Keratinocyte (primary cell): ENCODE results near the gene KCNQ4. TPM values are rescaled to one million over a fixed set of nuclear protein-coding genes. Genes with fewer than 3 reads are reported as not detected.

ENCODE experiments used
- DNase-seq: peaks from one replicate; pipeline ENCODE4 v3.0.0-alpha.2; 2011; ENCODE audit warnings: low read depth, missing footprints, low spot score
- FAIRE-seq: peaks from 2 replicates; lab custom pipeline; 2011; peaks lifted over from hg19 to GRCh38; lab: Jason Lieb, UNC
- H2AFZ ChIP-seq: 2 replicates; pipeline ENCODE4 v1.6.0; 2012; ENCODE audit warnings: low read length, control low read depth, inconsistent platforms; ENCODE audit not compliant: control insufficient read depth
- H3K27ac ChIP-seq: 2 replicates; pipeline ENCODE4 v1.5.1; 2011; ENCODE audit warnings: low read length; ENCODE audit not compliant: control insufficient read depth, insufficient read depth
- H3K27me3 ChIP-seq: 3 replicates; pipeline ENCODE4 v1.6.0; 2011; ENCODE audit warnings: low read length; ENCODE audit not compliant: control insufficient read depth, insufficient read depth; ENCODE audit errors: extremely low read depth
- H3K36me3 ChIP-seq, 2 experiments: 2 replicates in 1 of 2; 3 replicates in 1 of 2; pipeline ENCODE4 v1.5.1; 2011; ENCODE audit warnings: low read length in 2 of 2, mild to moderate bottlenecking in 1 of 2; ENCODE audit not compliant: control insufficient read depth in 2 of 2, insufficient read depth in 2 of 2; ENCODE audit errors: extremely low read depth in 1 of 2
- H3K4me1 ChIP-seq: 3 replicates; pipeline ENCODE4 v1.5.1; 2011; ENCODE audit warnings: low read length; ENCODE audit not compliant: control insufficient read depth, insufficient read depth; ENCODE audit errors: extremely low read depth
- H3K4me2 ChIP-seq: 3 replicates; pipeline ENCODE4 v1.6.0; 2011; ENCODE audit warnings: low read depth, low read length; ENCODE audit not compliant: control insufficient read depth, insufficient read depth; ENCODE audit errors: extremely low read depth
- H3K4me3 ChIP-seq, 3 experiments: fragments of 200-600 bp in 1 of 3; sonication (generic) in 1 of 3; 2 replicates in 2 of 3; 3 replicates in 1 of 3; pipeline ENCODE4 v1.5.1; 2011 to 2016; ENCODE audit warnings: low read length in 3 of 3, mild to moderate bottlenecking in 3 of 3, control low read depth in 2 of 3, inconsistent platforms in 1 of 3, low read depth in 1 of 3, mixed read lengths in 1 of 3, mixed run types in 1 of 3, moderate library complexity in 1 of 3; ENCODE audit not compliant: control insufficient read depth in 2 of 3, insufficient read depth in 2 of 3; ENCODE audit errors: extremely low read depth in 1 of 3
- H3K79me2 ChIP-seq: 2 replicates; pipeline ENCODE4 v1.6.0; 2012; ENCODE audit warnings: low read length; ENCODE audit not compliant: control insufficient read depth, insufficient read depth
- H3K9ac ChIP-seq: 3 replicates; pipeline ENCODE4 v1.6.0; 2011; ENCODE audit warnings: low read length; ENCODE audit not compliant: control insufficient read depth, insufficient read depth; ENCODE audit errors: extremely low read depth
- H3K9me1 ChIP-seq: 3 replicates; pipeline ENCODE4 v1.6.0; 2011; ENCODE audit warnings: low read length; ENCODE audit not compliant: control insufficient read depth, insufficient read depth; ENCODE audit errors: extremely low read depth
- H3K9me3 ChIP-seq: 2 replicates; pipeline ENCODE4 v1.5.1; 2012; ENCODE audit warnings: low read depth, low read length; ENCODE audit not compliant: control insufficient read depth
- H4K20me1 ChIP-seq: 3 replicates; pipeline ENCODE4 v1.6.0; 2011; ENCODE audit warnings: low read length; ENCODE audit not compliant: control insufficient read depth, insufficient read depth; ENCODE audit errors: extremely low read depth
- CTCF ChIP-seq, 3 experiments: IDR thresholded peaks in 1 of 3; conservative IDR thresholded peaks in 1 of 3; optimal IDR thresholded peaks in 1 of 3; 2 replicates in 2 of 3; 3 replicates in 1 of 3; pipeline versions ENCODE3 to v1.5.1; 2011; ENCODE audit warnings: low read length in 3 of 3, mild to moderate bottlenecking in 3 of 3, moderate library complexity in 2 of 3, control low read depth in 1 of 3, inconsistent platforms in 1 of 3; ENCODE audit not compliant: insufficient read depth in 2 of 3; ENCODE audit errors: extremely low read depth in 1 of 3
- EZH2 ChIP-seq: IDR thresholded peaks from one replicate; pipeline ENCODE4 v1.6.1; 2012; ENCODE audit warnings: inconsistent platforms, mild to moderate bottlenecking, low read length, moderate library complexity
- dilution Hi-C: fragments of 300-500 bp; cut with MboI; formaldehyde crosslinking; loops from one replicate; pipeline ENCODE4 v1.7.0; 2020; ENCODE audit warnings: low sequenced_read_pairs; ENCODE audit not compliant: extremely low pct_ligation_motif_present
- polyA plus RNA-seq, 5 experiments: library from polyadenylated mRNA; depleted of rRNA in 3 of 5; stranded (reverse) in 3 of 5; stranded (forward) in 1 of 5; unstranded in 1 of 5; fragments of >200 nt; gene quantifications; 1 replicate in 1 of 5; 2 replicates in 3 of 5; 3 replicates in 1 of 5; pipeline versions ENCODE4 v1.2.1 to v1.2.3, GENCODE V29; 2011 to 2012; ENCODE audit warnings: missing spikeins in 2 of 5, low read depth in 1 of 5, low replicate concordance in 1 of 5

Gene KCNQ4
- polyA plus RNA-seq, 1 donor (not counting 4 experiments of a cell fraction or from before 2014, with no cell fraction given), result not detected

- Histone ChIP-seq H3K4me3 (no peak overlapping the region), H3K9me1 (no peaks in the 10 kb centered on the region), H2AFZ (no peak overlapping the region), H3K9me3 (no peaks in the 10 kb centered on the region), H3K36me3 (no peaks in the 10 kb centered on the region), H3K27ac (no peak overlapping the region), H3K79me2 (no peaks in the 10 kb centered on the region), H3K27me3 (peaks cover 32% of the 10 kb centered on the region), H3K9ac (no peak overlapping the region), H3K4me1 (no peaks in the 10 kb centered on the region), H4K20me1 (no peaks in the 10 kb centered on the region), H3K4me2 (no peak overlapping the region)
- TF ChIP-seq CTCF (optimal IDR thresholded peaks at IDR 0.05 in 1 of 3, IDR thresholded peaks at IDR 0.05 in 1 of 3, conservative IDR thresholded peaks at IDR 0.05 in 1 of 3; ENCODE audit: extremely low read depth in 1 of 3, insufficient read depth in 2 of 3, low read length in 3 of 3) (no peak), EZH2 (no peak)
- dilution Hi-C loops, result no loop called here
- DNase-seq (no peak), FAIRE-seq (no peak)
Measured at GRCh38 chr1:40810927-40811326, 27.3 kb downstream of the KCNQ4 start.

GRCh38 chr1:40815420-40815819 lies 31.8 kb downstream of the KCNQ4 start:
- no peak for DNase-seq
- H3K9me3 ChIP-seq, result no peaks in the 10 kb centered on the region
- no peak overlapping the region for H3K27ac ChIP-seq
- FAIRE-seq, result no peak
- dilution Hi-C loops, result no loop called here
- no peak overlapping the region for H3K9ac ChIP-seq
- no peaks in the 10 kb centered on the region for H3K79me2 ChIP-seq
- H3K4me3 ChIP-seq, result no peak overlapping the region
- no peaks in the 10 kb centered on the region for H3K4me1 ChIP-seq
- H3K36me3 ChIP-seq, result no peaks in the 10 kb centered on the region
- H2AFZ ChIP-seq, result no peak overlapping the region
- TF ChIP-seq EZH2, result no peak
- TF ChIP-seq CTCF (optimal IDR thresholded peaks at IDR 0.05 in 1 of 3, IDR thresholded peaks at IDR 0.05 in 1 of 3, conservative IDR thresholded peaks at IDR 0.05 in 1 of 3; ENCODE audit: extremely low read depth in 1 of 3, insufficient read depth in 2 of 3, low read length in 3 of 3), result no peak
- peaks cover 35% of the 10 kb centered on the region for H3K27me3 ChIP-seq
- H3K9me1 ChIP-seq, result no peaks in the 10 kb centered on the region
- no peak overlapping the region for H3K4me2 ChIP-seq
- no peaks in the 10 kb centered on the region for H4K20me1 ChIP-seq
